GM23338 (cell line): ENCODE data around the gene ADSS1. TPM values are rescaled to one million over a fixed set of nuclear protein-coding genes. Genes with fewer than 3 reads are reported as not detected.

Experiments used
- ATAC-seq: fragments of 200-7000 bp; cut with Tn5 transposase; 3 replicates; pipeline ENCODE4 v1.9.1; 2020
- DNase-seq: peaks from one replicate; pipeline ENCODE4 v3.0.0-alpha.2; 2015; ENCODE audit warnings: low spot score
- H2AFZ ChIP-seq: fragments of 200-600 bp; sonication (generic); 2 replicates; pipeline ENCODE4 v1.8.0; 2016; ENCODE audit warnings: antibody characterized with exemption, mild to moderate bottlenecking, moderate library complexity
- H3F3A ChIP-seq: fragments of 200-600 bp; sonication (generic); replicated peaks from 2 replicates; pipeline ENCODE4 v1.8.0; 2017; ENCODE audit warnings: antibody characterized with exemption, mixed run types, low read depth
- H3K27ac ChIP-seq: fragments of 200-600 bp; sonication (generic); 2 replicates; pipeline ENCODE4 v1.6.1; 2016; ENCODE audit warnings: low read depth
- H3K27me3 ChIP-seq: fragments of 200-600 bp; sonication (generic); 2 replicates; pipeline ENCODE4 v1.8.0; 2016; ENCODE audit warnings: mild to moderate bottlenecking, mixed run types, moderate library complexity; ENCODE audit not compliant: insufficient read depth
- H3K36me3 ChIP-seq: fragments of 200-600 bp; sonication (generic); 2 replicates; pipeline ENCODE4 v1.8.0; 2016; ENCODE audit warnings: mild to moderate bottlenecking; ENCODE audit not compliant: insufficient read depth
- H3K4me1 ChIP-seq: fragments of 200-600 bp; sonication (generic); 2 replicates; pipeline ENCODE4 v1.8.0; 2016; ENCODE audit warnings: mild to moderate bottlenecking, moderate library complexity; ENCODE audit not compliant: insufficient read depth
- H3K4me2 ChIP-seq: fragments of 200-600 bp; sonication (generic); 2 replicates; pipeline ENCODE4 v1.7.1; 2017; ENCODE audit warnings: mixed run types
- H3K4me3 ChIP-seq: fragments of 200-600 bp; sonication (generic); 2 replicates; pipeline ENCODE4 v1.6.1; 2016; ENCODE audit warnings: mixed run types
- H3K79me2 ChIP-seq: fragments of 200-600 bp; sonication (generic); replicated peaks from 2 replicates; pipeline ENCODE4 v1.8.0; 2017; ENCODE audit warnings: mild to moderate bottlenecking; ENCODE audit not compliant: insufficient read depth
- H3K9me2 ChIP-seq: fragments of 200-600 bp; sonication (generic); 2 replicates; pipeline ENCODE4 v1.8.0; 2017; ENCODE audit not compliant: insufficient read depth
- H4K20me1 ChIP-seq: fragments of 200-600 bp; sonication (generic); replicated peaks from 2 replicates; pipeline ENCODE4 v1.8.0; 2017; ENCODE audit warnings: mild to moderate bottlenecking; ENCODE audit not compliant: insufficient read depth
- H3K27ac Mint-ChIP-seq: 2 replicates; pipeline ENCODE4 v1.8.0; 2020; ENCODE audit warnings: inconsistent platforms, mild to moderate bottlenecking, moderate library complexity, mixed read lengths
- H3K27me3 Mint-ChIP-seq: 3 replicates; pipeline ENCODE4 v1.8.0; 2022; ENCODE audit warnings: low read depth, mild to moderate bottlenecking, moderate library complexity, mixed read lengths, inconsistent platforms; ENCODE audit not compliant: insufficient read depth, poor library complexity
- H3K36me3 Mint-ChIP-seq: 3 replicates; pipeline ENCODE4 v1.8.0; 2021; ENCODE audit warnings: low read depth, mild to moderate bottlenecking, inconsistent platforms, moderate library complexity, mixed read lengths
- H3K4me1 Mint-ChIP-seq: 3 replicates; pipeline ENCODE4 v1.8.0; 2020; ENCODE audit warnings: mild to moderate bottlenecking, inconsistent platforms, mixed read lengths
- H3K4me3 Mint-ChIP-seq: 3 replicates; pipeline ENCODE4 v1.8.0; 2021; ENCODE audit warnings: moderate library complexity, mild to moderate bottlenecking, inconsistent platforms, mixed read lengths
- H3K9me3 Mint-ChIP-seq: 3 replicates; pipeline ENCODE4 v1.8.0; 2020; ENCODE audit warnings: moderate library complexity, mild to moderate bottlenecking, inconsistent platforms, mixed read lengths
- CREB1 ChIP-seq: fragments of 250-450 bp; sonication (Bioruptor Pico); IDR thresholded peaks from 2 replicates; pipeline ENCODE4 v1.5.0; 2020; ENCODE audit warnings: low read depth, mild to moderate bottlenecking, moderate library complexity
- EZH2 ChIP-seq: fragments of 200-600 bp; sonication (generic); IDR thresholded peaks from one replicate; pipeline ENCODE4 v1.8.0; 2017; ENCODE audit warnings: antibody characterized with exemption, mild to moderate bottlenecking, low read depth; ENCODE audit not compliant: unreplicated experiment
- EZH2phosphoT487 ChIP-seq: fragments of 200-600 bp; sonication (generic); IDR thresholded peaks from one replicate; pipeline ENCODE4 v1.8.1; 2018; ENCODE audit warnings: antibody characterized with exemption; ENCODE audit not compliant: unreplicated experiment
- JUNB ChIP-seq: IDR thresholded peaks from one replicate; pipeline ENCODE4 v1.6.1; 2016; ENCODE audit warnings: antibody characterized with exemption; ENCODE audit not compliant: unreplicated experiment
- NANOG ChIP-seq: IDR thresholded peaks from 2 replicates; pipeline ENCODE4 v1.6.1; 2016; ENCODE audit warnings: antibody characterized with exemption, borderline replicate concordance
- POLR2AphosphoS5 ChIP-seq: IDR thresholded peaks from 2 replicates; pipeline ENCODE4 v1.6.1; 2016; ENCODE audit warnings: antibody characterized with exemption, low read depth
- STAT1 ChIP-seq: IDR thresholded peaks from one replicate; pipeline ENCODE4 v1.6.1; 2016; ENCODE audit warnings: antibody characterized with exemption; ENCODE audit not compliant: unreplicated experiment
- ZNF114 ChIP-seq: fragments of 250-450 bp; sonication (Bioruptor Pico); IDR thresholded peaks from 2 replicates; pipeline ENCODE4 v1.5.0; 2020; ENCODE audit warnings: mild to moderate bottlenecking, moderate library complexity
- ZNF331 ChIP-seq: fragments of 250-450 bp; sonication (Bioruptor Pico); IDR thresholded peaks from 2 replicates; pipeline ENCODE4 v1.5.0; 2020; ENCODE audit warnings: low read depth, mild to moderate bottlenecking, moderate library complexity
- polyA plus RNA-seq: library from polyadenylated mRNA; unstranded; fragments of >200 nt; fragmentation: Nextera tagmentation; extraction: Ambion mirVana; gene quantifications from 2 replicates; pipeline ENCODE4 v1.2.1, GENCODE V29; 2016
- total RNA-seq: library from RNA; depleted of rRNA; stranded (reverse); fragments of >200 nt; shearing (Covaris generic); gene quantifications from 2 replicates; pipeline ENCODE4 v1.2.3, GENCODE V29; 2014
- TF ChIP-seq, protein P1 (sequence below), 2 experiments: fragments of 200-600 bp in 1 of 2; sonication (generic) in 1 of 2; conservative IDR thresholded peaks; 2 replicates each; pipeline versions ENCODE4 v1.5.1 to v1.6.1; 2016 to 2017; ENCODE audit warnings: antibody characterized with exemption in 2 of 2, low read depth in 2 of 2, mild to moderate bottlenecking in 2 of 2, moderate library complexity in 1 of 2

ADSS1 gene
- total and polyA plus RNA-seq, 2 experiments from 2014 or later: 9.5 to 11.6 TPM

DNA sequence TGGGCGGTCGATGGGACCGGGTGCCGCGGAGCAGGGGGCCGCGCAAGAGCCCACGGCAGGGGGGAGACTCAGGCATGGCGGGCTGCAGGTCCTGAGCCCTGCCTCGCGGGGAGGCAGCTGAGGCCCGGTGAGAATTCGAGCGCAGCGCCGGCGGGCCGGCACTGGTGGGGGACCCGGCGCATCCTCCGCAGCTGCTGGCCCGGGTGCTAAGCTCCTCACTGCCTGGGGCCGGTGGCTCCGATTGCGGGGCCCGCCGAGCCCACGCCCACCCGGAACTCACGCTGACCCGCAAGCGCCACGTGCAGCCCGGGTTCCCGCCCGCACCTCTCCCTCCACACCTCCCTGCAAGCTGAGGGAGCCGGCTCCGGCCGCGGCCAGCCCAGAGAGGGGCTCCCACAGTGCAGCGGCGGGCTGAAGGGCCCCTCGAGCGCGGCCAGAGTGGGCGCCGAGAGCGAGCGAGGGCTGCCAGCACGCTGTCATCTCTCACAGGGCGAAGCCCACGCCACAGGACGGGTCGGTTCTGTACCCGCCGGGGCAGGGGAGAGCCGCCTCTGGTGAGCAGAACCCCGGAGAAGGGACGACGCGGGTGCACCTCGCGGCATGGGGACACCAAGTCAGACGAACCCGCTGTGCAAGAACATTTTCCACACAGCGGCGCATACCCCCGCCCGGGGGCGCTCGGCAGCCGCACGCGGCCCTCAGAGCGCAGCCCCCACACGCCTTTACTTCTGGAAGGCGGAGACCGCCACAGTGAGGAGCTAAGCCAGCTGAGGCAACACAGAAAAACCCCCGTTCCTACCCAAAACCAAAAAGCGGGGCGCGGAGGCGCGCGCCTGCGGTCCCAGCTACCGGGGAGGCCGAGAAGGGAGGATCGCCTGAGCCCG lies 27.8 kb downstream of the ADSS1 start:
- no peak for ATAC-seq
- Mint-ChIP-seq H3K9me3 (peaks cover 27% of the 10 kb centered on the region), H3K27ac (no peak overlapping the region), H3K36me3 (peaks cover 43% of the 10 kb centered on the region), H3K4me3 (peak overlapping the region; percentile 86; the same call in 2 of the 3 replicates), H3K4me1 (peaks cover 17% of the 10 kb centered on the region), H3K27me3 (peaks cover 28% of the 10 kb centered on the region)
- Histone ChIP-seq H3F3A (no peaks in the 10 kb centered on the region), H3K27me3 (no peaks in the 10 kb centered on the region), H3K9me2 (no peaks in the 10 kb centered on the region), H3K4me1 (peaks cover 6% of the 10 kb centered on the region; the same call in 1 of the 2 replicates), H3K79me2 (peaks cover 27% of the 10 kb centered on the region), H3K36me3 (peaks cover 5% of the 10 kb centered on the region; the same call in 1 of the 2 replicates), H2AFZ (peak overlapping the region; percentile 91; the same call in 1 of the 2 replicates), H3K27ac (peak overlapping the region; percentile 56; the same call in 1 of the 2 replicates), H3K4me2 (peak overlapping the region; percentile 64), H4K20me1 (peaks cover 11% of the 10 kb centered on the region), H3K4me3 (peak overlapping the region; percentile 93)
- DNase-seq: no peak
- no peak for TF ChIP-seq POLR2AphosphoS5

DNA sequence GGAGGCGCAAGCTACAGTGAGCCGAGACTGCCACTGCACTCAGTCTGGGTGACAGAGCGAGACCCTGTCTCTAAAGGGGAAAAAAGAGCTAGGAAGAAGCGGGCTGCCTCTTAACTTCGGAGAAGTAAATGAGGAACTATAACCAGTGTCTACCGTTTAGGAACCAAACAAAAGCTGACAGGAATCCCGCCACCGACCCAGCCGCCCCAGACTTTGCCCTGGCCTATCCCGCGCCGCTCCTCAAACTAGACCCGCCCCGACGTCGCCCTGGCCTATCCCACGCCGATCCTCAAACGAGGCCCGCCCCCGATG lies 28.4 kb downstream of the ADSS1 start:
- peaks cover 11% of the 10 kb centered on the region for H4K20me1 ChIP-seq
- ATAC-seq (peak; percentile 83), DNase-seq (no peak)
- Mint-ChIP-seq H3K4me3 (peak overlapping the region; percentile 86), H3K4me1 (peaks cover 17% of the 10 kb centered on the region), H3K27me3 (peaks cover 28% of the 10 kb centered on the region), H3K9me3 (peaks cover 27% of the 10 kb centered on the region), H3K36me3 (peaks cover 49% of the 10 kb centered on the region), H3K27ac (peak overlapping the region; percentile 59; the same call in 1 of the 2 replicates)
- H3K9me2 ChIP-seq: no peaks in the 10 kb centered on the region
- peak overlapping the region; percentile 91; the same call in 1 of the 2 replicates for H2AFZ ChIP-seq
- H3K4me2 ChIP-seq: peak overlapping the region; percentile 64
- TF ChIP-seq JUNB (no peak), EZH2phosphoT487 (no peak), EZH2 (no peak), ZNF331 (CRISPR knock-in tag) (no peak)
- H3K36me3 ChIP-seq: peaks cover 5% of the 10 kb centered on the region; the same call in 1 of the 2 replicates
- H3K27ac ChIP-seq: peak overlapping the region; percentile 56; the same call in 1 of the 2 replicates
- peak overlapping the region; percentile 93 for H3K4me3 ChIP-seq
- no peaks in the 10 kb centered on the region for H3F3A ChIP-seq
- no peaks in the 10 kb centered on the region for H3K27me3 ChIP-seq
- H3K4me1 ChIP-seq: peaks cover 6% of the 10 kb centered on the region; the same call in 1 of the 2 replicates
- peaks cover 32% of the 10 kb centered on the region for H3K79me2 ChIP-seq

DNA sequence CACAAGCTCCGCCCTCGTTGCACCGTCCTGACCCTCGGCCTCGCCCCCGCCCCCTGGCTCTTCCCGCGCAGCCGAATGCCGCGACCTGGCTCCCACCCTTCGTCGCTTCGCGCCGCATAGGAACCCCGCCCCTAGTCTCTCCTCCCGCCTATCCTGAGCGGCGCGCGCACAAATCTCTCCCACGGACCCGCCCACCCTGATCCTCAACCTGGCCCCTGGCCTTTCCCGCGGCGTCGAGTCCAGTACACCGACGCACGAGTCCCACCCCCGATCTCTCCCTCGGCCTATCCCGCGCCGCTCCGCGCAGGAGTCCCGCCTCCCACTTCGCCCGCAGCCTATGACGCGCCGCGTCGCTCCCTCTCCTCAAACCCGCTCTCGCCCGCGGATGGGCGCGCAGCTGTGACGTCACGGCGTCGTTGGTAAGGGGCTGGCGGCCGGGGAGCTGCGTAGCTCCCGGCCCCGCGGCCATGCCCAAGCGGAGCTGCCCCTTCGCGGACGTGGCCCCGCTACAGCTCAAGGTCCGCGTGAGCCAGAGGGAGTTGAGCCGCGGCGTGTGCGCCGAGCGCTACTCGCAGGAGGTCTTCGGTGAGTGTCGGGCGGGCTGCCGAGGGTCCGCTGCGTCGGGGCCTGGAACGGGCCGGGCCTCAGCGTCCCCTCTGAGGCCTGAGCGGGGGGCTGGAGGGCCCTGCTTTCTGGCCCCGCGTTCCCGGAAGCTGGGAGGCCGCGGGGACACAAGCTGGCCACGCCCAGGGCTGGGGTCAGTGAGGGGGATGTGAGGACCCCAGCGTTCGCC lies 28.9 kb downstream of the ADSS1 start, which contains the start of gene SIVA1:
Gene SIVA1, plus strand, starts transcription at position 413 of the 793 bp plus-strand sequence. Its CDS starts 55 bp downstream, at position 468.
- Histone ChIP-seq H3F3A (no peaks in the 10 kb centered on the region), H3K9me2 (no peaks in the 10 kb centered on the region), H2AFZ (peak within 1 kb of the TSS; percentile 91; the same call in 1 of the 2 replicates), H3K79me2 (peaks cover 33% of the 10 kb centered on the region), H3K4me2 (peak within 1 kb of the TSS; percentile 99), H3K27ac (peak within 1 kb of the TSS; percentile 86; the same call in 1 of the 2 replicates), H3K4me1 (peaks cover 6% of the 10 kb centered on the region; the same call in 1 of the 2 replicates), H4K20me1 (peaks cover 11% of the 10 kb centered on the region), H3K4me3 (peak within 1 kb of the TSS; percentile 93), H3K36me3 (peaks cover 5% of the 10 kb centered on the region; the same call in 1 of the 2 replicates), H3K27me3 (no peaks in the 10 kb centered on the region)
- H3K36me3 Mint-ChIP-seq: peaks cover 51% of the 10 kb centered on the region
- ATAC-seq (peak; percentile 92), DNase-seq (peak; percentile 100)
- H3K27me3 Mint-ChIP-seq: peaks cover 26% of the 10 kb centered on the region
- peak within 1 kb of the TSS; percentile 86 for H3K4me3 Mint-ChIP-seq
- peaks cover 27% of the 10 kb centered on the region for H3K9me3 Mint-ChIP-seq
- H3K27ac Mint-ChIP-seq: peak within 1 kb of the TSS; percentile 94
- H3K4me1 Mint-ChIP-seq: peaks cover 17% of the 10 kb centered on the region
- TF ChIP-seq POLR2AphosphoS5: peak; percentile 93
- no peak for TF ChIP-seq EZH2phosphoT487
- TF ChIP-seq ZNF114 (CRISPR knock-in tag): no peak
- TF ChIP-seq, protein P1, sequence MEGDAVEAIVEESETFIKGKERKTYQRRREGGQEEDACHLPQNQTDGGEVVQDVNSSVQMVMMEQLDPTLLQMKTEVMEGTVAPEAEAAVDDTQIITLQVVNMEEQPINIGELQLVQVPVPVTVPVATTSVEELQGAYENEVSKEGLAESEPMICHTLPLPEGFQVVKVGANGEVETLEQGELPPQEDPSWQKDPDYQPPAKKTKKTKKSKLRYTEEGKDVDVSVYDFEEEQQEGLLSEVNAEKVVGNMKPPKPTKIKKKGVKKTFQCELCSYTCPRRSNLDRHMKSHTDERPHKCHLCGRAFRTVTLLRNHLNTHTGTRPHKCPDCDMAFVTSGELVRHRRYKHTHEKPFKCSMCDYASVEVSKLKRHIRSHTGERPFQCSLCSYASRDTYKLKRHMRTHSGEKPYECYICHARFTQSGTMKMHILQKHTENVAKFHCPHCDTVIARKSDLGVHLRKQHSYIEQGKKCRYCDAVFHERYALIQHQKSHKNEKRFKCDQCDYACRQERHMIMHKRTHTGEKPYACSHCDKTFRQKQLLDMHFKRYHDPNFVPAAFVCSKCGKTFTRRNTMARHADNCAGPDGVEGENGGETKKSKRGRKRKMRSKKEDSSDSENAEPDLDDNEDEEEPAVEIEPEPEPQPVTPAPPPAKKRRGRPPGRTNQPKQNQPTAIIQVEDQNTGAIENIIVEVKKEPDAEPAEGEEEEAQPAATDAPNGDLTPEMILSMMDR (conservative IDR thresholded peaks at IDR 0.05; ENCODE audit: low read depth in 2 of 2): no peak
- no peak for TF ChIP-seq STAT1
- TF ChIP-seq NANOG: no peak
- TF ChIP-seq CREB1 (CRISPR knock-in tag): peak; percentile 100
- TF ChIP-seq ZNF331 (CRISPR knock-in tag): no peak
- no peak for TF ChIP-seq EZH2
